WERI-Rb-1 (cell line): Measurements from ENCODE around the gene EVI2B.
"Not testable (repeated sequence)": the region's sequence is repeated elsewhere in the genome, so short reads cannot be mapped to it uniquely, and the experiment has no call there.

Source experiments
- DNase-seq: peaks from one replicate; pipeline ENCODE4 v3.0.0-alpha.2; 2020
- H3K27ac ChIP-seq: fragments of 250-450 bp; sonication (Bioruptor Pico); 2 replicates; pipeline ENCODE4 v1.5.1; 2020; ENCODE audit warnings: mild to moderate bottlenecking, moderate library complexity
- H3K27me3 ChIP-seq: fragments of 250-450 bp; sonication (Bioruptor Pico); 2 replicates; pipeline ENCODE4 v1.5.1; 2021; ENCODE audit warnings: mild to moderate bottlenecking, low read depth, moderate library complexity; ENCODE audit not compliant: insufficient read depth, severe bottlenecking
- H3K36me3 ChIP-seq: fragments of 250-450 bp; sonication (Bioruptor Pico); 2 replicates; pipeline ENCODE4 v1.5.1; 2020; ENCODE audit warnings: mild to moderate bottlenecking, moderate library complexity
- H3K4me3 ChIP-seq: 2 replicates; pipeline ENCODE4 v1.5.1; 2011; ENCODE audit warnings: low read depth, mild to moderate bottlenecking, control low read depth, low read length
- H3K9me3 ChIP-seq: fragments of 250-450 bp; sonication (Bioruptor Pico); 2 replicates; pipeline ENCODE4 v1.5.1; 2021; ENCODE audit warnings: mild to moderate bottlenecking, moderate library complexity; ENCODE audit not compliant: severe bottlenecking
- TF ChIP-seq, protein P1 (sequence below): IDR thresholded peaks from 2 replicates; pipeline ENCODE4 v1.5.1; 2011; ENCODE audit warnings: low read depth, mild to moderate bottlenecking, control low read depth, inconsistent platforms, low read length

EVI2B gene

GRCh38 chr17:31295489-31295871 is 18.4 kb downstream of the EVI2B start:
- Histone ChIP-seq H3K27me3 (no peaks in the 10 kb centered on the region), H3K4me3 (no peak overlapping the region), H3K9me3 (no peaks in the 10 kb centered on the region), H3K36me3 (peaks cover 6% of the 10 kb centered on the region), H3K27ac (no peak overlapping the region)
- TF ChIP-seq, protein P1, sequence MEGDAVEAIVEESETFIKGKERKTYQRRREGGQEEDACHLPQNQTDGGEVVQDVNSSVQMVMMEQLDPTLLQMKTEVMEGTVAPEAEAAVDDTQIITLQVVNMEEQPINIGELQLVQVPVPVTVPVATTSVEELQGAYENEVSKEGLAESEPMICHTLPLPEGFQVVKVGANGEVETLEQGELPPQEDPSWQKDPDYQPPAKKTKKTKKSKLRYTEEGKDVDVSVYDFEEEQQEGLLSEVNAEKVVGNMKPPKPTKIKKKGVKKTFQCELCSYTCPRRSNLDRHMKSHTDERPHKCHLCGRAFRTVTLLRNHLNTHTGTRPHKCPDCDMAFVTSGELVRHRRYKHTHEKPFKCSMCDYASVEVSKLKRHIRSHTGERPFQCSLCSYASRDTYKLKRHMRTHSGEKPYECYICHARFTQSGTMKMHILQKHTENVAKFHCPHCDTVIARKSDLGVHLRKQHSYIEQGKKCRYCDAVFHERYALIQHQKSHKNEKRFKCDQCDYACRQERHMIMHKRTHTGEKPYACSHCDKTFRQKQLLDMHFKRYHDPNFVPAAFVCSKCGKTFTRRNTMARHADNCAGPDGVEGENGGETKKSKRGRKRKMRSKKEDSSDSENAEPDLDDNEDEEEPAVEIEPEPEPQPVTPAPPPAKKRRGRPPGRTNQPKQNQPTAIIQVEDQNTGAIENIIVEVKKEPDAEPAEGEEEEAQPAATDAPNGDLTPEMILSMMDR: no peak
- no peak for DNase-seq

- TF ChIP-seq, protein P1: no peak
- no peak overlapping the region for H3K4me3 ChIP-seq
- H3K9me3 ChIP-seq: no peaks in the 10 kb centered on the region
- no peak for DNase-seq
- H3K27ac ChIP-seq: no peak overlapping the region
- H3K27me3 ChIP-seq: no peaks in the 10 kb centered on the region
- peaks cover 6% of the 10 kb centered on the region for H3K36me3 ChIP-seq
Observed at GRCh38 chr17:31294820-31295488, 18.9 kb downstream of the EVI2B start.

GRCh38 chr17:31294231-31294630 is 19.6 kb downstream of the EVI2B start:
- no peak for DNase-seq
- Histone ChIP-seq H3K27ac (no peak overlapping the region), H3K9me3 (no peaks in the 10 kb centered on the region), H3K4me3 (no peak overlapping the region), H3K36me3 (peaks cover 6% of the 10 kb centered on the region), H3K27me3 (no peaks in the 10 kb centered on the region)
- TF ChIP-seq, protein P1: no peak

- H3K27me3 ChIP-seq: no peaks in the 10 kb centered on the region
- no peaks in the 10 kb centered on the region for H3K9me3 ChIP-seq
- no peak overlapping the region for H3K4me3 ChIP-seq
- peaks cover 6% of the 10 kb centered on the region for H3K36me3 ChIP-seq
- TF ChIP-seq, protein P1: no peak
- no peak for DNase-seq
- H3K27ac ChIP-seq: no peak overlapping the region
Observed at GRCh38 chr17:31293581-31293980, 20.3 kb downstream of the EVI2B start.

GRCh38 chr17:31291820-31292219 is 22.0 kb downstream of the EVI2B start:
- Histone ChIP-seq H3K27ac (no peak overlapping the region), H3K36me3 (peaks cover 10% of the 10 kb centered on the region)
- no peak for DNase-seq

GRCh38 chr17:31289790-31290189 is 24.1 kb downstream of the EVI2B start:
- TF ChIP-seq, protein P1: no peak
- no peak for DNase-seq
- Histone ChIP-seq H3K4me3 (no peak overlapping the region), H3K27me3 (no peaks in the 10 kb centered on the region), H3K9me3 (no peaks in the 10 kb centered on the region), H3K36me3 (peaks cover 10% of the 10 kb centered on the region), H3K27ac (no peak overlapping the region)

More at GRCh38 chr17:31291820-31292219, 22.0 kb downstream of the EVI2B start:
- TF ChIP-seq, protein P1: no peak
- Histone ChIP-seq H3K9me3 (no peaks in the 10 kb centered on the region), H3K27me3 (no peaks in the 10 kb centered on the region), H3K4me3 (no peak overlapping the region)

GRCh38 chr17:31287932-31288331 is 25.9 kb downstream of the EVI2B start:
- not testable (repeated sequence) for H3K9me3 ChIP-seq, H3K27ac ChIP-seq, H3K4me3 ChIP-seq, DNase-seq, H3K27me3 ChIP-seq
- H3K36me3 ChIP-seq: peaks cover 10% of the 10 kb centered on the region
